ENCODE data around the gene TNRC6B. TPM values are rescaled to one million over a fixed set of nuclear protein-coding genes. Genes with fewer than 3 reads are reported as not detected.

TNRC6B gene
- total RNA-seq, 1 experiment from 2014 or later, result 58.1 TPM

GRCh38 chr22:40138866-40139265 is 38.9 kb upstream of the TNRC6B start:
- no peaks in the 10 kb centered on the region for H3K36me3 Mint-ChIP-seq (ENCODE audit: insufficient read depth in 1 of 3, low read depth in 3 of 3)
- Histone ChIP-seq H4K8ac (replicated peaks; ENCODE audit: insufficient read length, low read depth, low read length) (no peak overlapping the region), H3K9ac (ENCODE audit: extremely low read depth, insufficient read length, low read length) (no peak overlapping the region), H3K23ac (ENCODE audit: insufficient read length, low read depth, low read length) (no peak overlapping the region), H2AK5ac (ENCODE audit: insufficient read length, low read length) (no peak overlapping the region), H3K14ac (ENCODE audit: insufficient read depth, low read length) (no peak overlapping the region), H2AFZ (ENCODE audit: low read length) (no peak overlapping the region), H2BK12ac (ENCODE audit: insufficient read length, low read depth, low read length) (no peak overlapping the region), H3K4me2 (ENCODE audit: insufficient read depth, insufficient read length, low read length) (no peak overlapping the region), H3K4me1 (ENCODE audit: insufficient read depth, low read length) (no peaks in the 10 kb centered on the region), H4K5ac (ENCODE audit: insufficient read length, low read depth, low read length) (no peak overlapping the region), H4K91ac (ENCODE audit: insufficient read length, low read depth, low read length) (no peak overlapping the region), H3T11ph (ENCODE audit: low read length) (no peak overlapping the region), H3K27ac (ENCODE audit: insufficient read length, low read depth, low read length) (no peak overlapping the region), H3K27me3 (ENCODE audit: insufficient read depth, low read length) (no peaks in the 10 kb centered on the region), H2BK15ac (ENCODE audit: low read depth, low read length) (no peak overlapping the region), H3K4ac (ENCODE audit: low read depth, low read length) (no peak overlapping the region), H3K56ac (ENCODE audit: insufficient read length, low read depth, low read length) (no peak overlapping the region), H4K20me1 (ENCODE audit: control insufficient read depth, insufficient read depth, insufficient read length) (no peaks in the 10 kb centered on the region), H3K18ac (ENCODE audit: insufficient read length, low read depth, low read length) (no peak overlapping the region), H2BK5ac (ENCODE audit: insufficient read length, low read length) (no peak overlapping the region), H2BK20ac (ENCODE audit: low read depth, low read length, poor library complexity, severe bottlenecking) (no peak overlapping the region), H2BK120ac (ENCODE audit: low read depth, low read length, poor library complexity, severe bottlenecking) (no peak overlapping the region), H3K23me2 (ENCODE audit: insufficient read length, low read depth, low read length, poor library complexity, severe bottlenecking) (no peaks in the 10 kb centered on the region), H3K79me1 (ENCODE audit: insufficient read depth, low read depth, low read length, poor library complexity, severe bottlenecking) (no peaks in the 10 kb centered on the region), H3K9me3 (ENCODE audit: control insufficient read depth, low read depth, low read length) (no peaks in the 10 kb centered on the region), H3K79me2 (ENCODE audit: insufficient read depth, low read length) (no peaks in the 10 kb centered on the region)
- H3K27ac Mint-ChIP-seq, result no peak overlapping the region
- H3K27me3 Mint-ChIP-seq (ENCODE audit: low read depth), result no peaks in the 10 kb centered on the region
- no peak for DNase-seq
- H3K9me3 Mint-ChIP-seq, result no peaks in the 10 kb centered on the region
- no peak for TF ChIP-seq CTCF (conservative IDR thresholded peaks at IDR 0.05)
- H3K4me3 Mint-ChIP-seq, result no peak overlapping the region
- H3K4me1 Mint-ChIP-seq, result no peaks in the 10 kb centered on the region

Data from H9 (cell line).